Hepatocyte (in vitro differentiated cells): ENCODE results near the gene GPR141. TPM values are rescaled to one million over a fixed set of nuclear protein-coding genes. Genes with fewer than 3 reads are reported as not detected.

Experiments used
- DNase-seq: peaks from one replicate; pipeline ENCODE4 v3.0.0-alpha.2; 2016; ENCODE audit warnings: low spot score
- H2AFZ ChIP-seq: fragments of 200-600 bp; sonication (generic); 2 replicates; pipeline ENCODE4 v1.6.0; 2016; ENCODE audit warnings: antibody characterized with exemption, mild to moderate bottlenecking
- H3K27ac ChIP-seq: fragments of 200-600 bp; sonication (generic); 2 replicates; pipeline ENCODE4 v1.5.1; 2016; ENCODE audit warnings: mild to moderate bottlenecking
- H3K27me3 ChIP-seq: fragments of 200-600 bp; sonication (generic); 2 replicates; pipeline ENCODE4 v1.6.1; 2016
- H3K36me3 ChIP-seq: fragments of 200-600 bp; sonication (generic); replicated peaks from 2 replicates; pipeline ENCODE4 v1.5.1; 2016; ENCODE audit warnings: low read depth; ENCODE audit not compliant: insufficient read depth
- H3K4me1 ChIP-seq: fragments of 200-600 bp; sonication (generic); 2 replicates; pipeline ENCODE4 v1.5.1; 2016; ENCODE audit warnings: mild to moderate bottlenecking, moderate library complexity; ENCODE audit not compliant: insufficient read depth
- H3K4me2 ChIP-seq: fragments of 200-600 bp; sonication (generic); 2 replicates; pipeline ENCODE4 v1.6.0; 2016
- H3K4me3 ChIP-seq: fragments of 200-600 bp; sonication (generic); 2 replicates; pipeline ENCODE4 v1.5.1; 2016; ENCODE audit warnings: mild to moderate bottlenecking
- H3K79me2 ChIP-seq: fragments of 200-600 bp; sonication (generic); 2 replicates; pipeline ENCODE4 v1.6.0; 2017; ENCODE audit warnings: mild to moderate bottlenecking
- H3K9me2 ChIP-seq: fragments of 200-600 bp; sonication (generic); replicated peaks from 2 replicates; pipeline ENCODE4 v1.6.0; 2017; ENCODE audit warnings: mild to moderate bottlenecking; ENCODE audit not compliant: insufficient read depth
- H3K9me3 ChIP-seq: fragments of 200-600 bp; sonication (generic); 2 replicates; pipeline ENCODE4 v1.5.1; 2016; ENCODE audit warnings: low read depth, mild to moderate bottlenecking
- H4K20me1 ChIP-seq: fragments of 200-600 bp; sonication (generic); 2 replicates; pipeline ENCODE4 v1.6.0; 2016; ENCODE audit warnings: mild to moderate bottlenecking; ENCODE audit not compliant: insufficient read depth, poor library complexity, severe bottlenecking
- CTCF ChIP-seq: fragments of 200-600 bp; sonication (generic); IDR thresholded peaks from 2 replicates; pipeline ENCODE4 v1.5.1; 2016; ENCODE audit warnings: antibody characterized with exemption, mild to moderate bottlenecking; ENCODE audit not compliant: poor library complexity
- EZH2 ChIP-seq: fragments of 200-600 bp; sonication (generic); IDR thresholded peaks from 2 replicates; pipeline ENCODE4 v1.6.1; 2016; ENCODE audit warnings: antibody characterized with exemption, mild to moderate bottlenecking, borderline replicate concordance
- EZH2phosphoT487 ChIP-seq: fragments of 200-600 bp; sonication (generic); IDR thresholded peaks from one replicate; pipeline ENCODE4 v1.6.1; 2018; ENCODE audit warnings: antibody characterized with exemption, mild to moderate bottlenecking, low read depth, moderate library complexity; ENCODE audit not compliant: unreplicated experiment, severe bottlenecking
- WGBS: methylation state at CpG from one replicate; pipeline ENCODE4 v1.1.6; 2016; ENCODE audit warnings: low lambda C conversion rate; ENCODE audit errors: missing lambda C conversion rate; 5-methylcytosine and 5-hydroxymethylcytosine counted together
- polyA plus RNA-seq: library from polyadenylated mRNA; unstranded; fragments of >200 nt; fragmentation: Nextera tagmentation; extraction: Ambion mirVana; gene quantifications from 2 replicates; pipeline ENCODE4 v1.2.1, GENCODE V29; 2016
- total RNA-seq: library from RNA; depleted of rRNA; stranded (reverse); fragments of >200 nt; gene quantifications from 2 replicates; pipeline ENCODE4 v1.2.3, GENCODE V29; 2014

The GPR141 gene
- total and polyA plus RNA-seq, 2 experiments from 2014 or later = not detected

GRCh38 chr7:37705976-37706375 lies 22.4 kb downstream of the GPR141 start:
- no peak overlapping the region for H2AFZ ChIP-seq
- H3K4me2 ChIP-seq = no peak overlapping the region
- no peaks in the 10 kb centered on the region for H3K9me3 ChIP-seq
- DNase-seq = no peak
- H3K4me1 ChIP-seq = no peaks in the 10 kb centered on the region
- no peaks in the 10 kb centered on the region for H3K27me3 ChIP-seq
- no peak overlapping the region for H3K4me3 ChIP-seq
- no peaks in the 10 kb centered on the region for H3K79me2 ChIP-seq
- H3K36me3 ChIP-seq = no peaks in the 10 kb centered on the region
- no peaks in the 10 kb centered on the region for H3K9me2 ChIP-seq
- no peak for TF ChIP-seq EZH2phosphoT487
- no peak for TF ChIP-seq CTCF
- no peak for TF ChIP-seq EZH2
- H4K20me1 ChIP-seq = no peaks in the 10 kb centered on the region
- 85% methylated on average over 6 of the region's 6 CpGs for WGBS
- H3K27ac ChIP-seq = no peak overlapping the region

- Histone ChIP-seq H3K27ac (no peak overlapping the region), H4K20me1 (no peaks in the 10 kb centered on the region), H3K27me3 (no peaks in the 10 kb centered on the region), H3K36me3 (no peaks in the 10 kb centered on the region), H3K4me1 (no peaks in the 10 kb centered on the region), H2AFZ (no peak overlapping the region), H3K79me2 (no peaks in the 10 kb centered on the region), H3K9me3 (no peaks in the 10 kb centered on the region), H3K4me2 (no peak overlapping the region), H3K4me3 (no peak overlapping the region), H3K9me2 (no peaks in the 10 kb centered on the region)
- WGBS = 83% methylated on average over 5 of the region's 5 CpGs
- DNase-seq = no peak
- TF ChIP-seq EZH2 = no peak
- TF ChIP-seq CTCF = no peak
- no peak for TF ChIP-seq EZH2phosphoT487
Observed at GRCh38 chr7:37706804-37707203, 23.2 kb downstream of the GPR141 start.

GRCh38 chr7:37707754-37708485 lies 24.4 kb downstream of the GPR141 start:
- no peaks in the 10 kb centered on the region for H3K79me2 ChIP-seq
- no peak overlapping the region for H3K27ac ChIP-seq
- H3K4me1 ChIP-seq = no peaks in the 10 kb centered on the region
- no peak for DNase-seq
- no peak overlapping the region for H3K4me2 ChIP-seq
- no peaks in the 10 kb centered on the region for H3K27me3 ChIP-seq
- H3K9me3 ChIP-seq = no peaks in the 10 kb centered on the region
- H3K36me3 ChIP-seq = no peaks in the 10 kb centered on the region
- no peak overlapping the region for H3K4me3 ChIP-seq
- no peaks in the 10 kb centered on the region for H3K9me2 ChIP-seq
- no peak for TF ChIP-seq EZH2phosphoT487
- no peak for TF ChIP-seq CTCF
- no peak for TF ChIP-seq EZH2
- no peaks in the 10 kb centered on the region for H4K20me1 ChIP-seq
- 80% methylated on average over 4 of the region's 4 CpGs for WGBS
- H2AFZ ChIP-seq = no peak overlapping the region
